Breast epithelium (tissue), 3 donors: ENCODE data around the gene GCLC.

Source experiments
- CTCF ChIP-seq, 3 donors: fragments of 450-650 bp; IDR thresholded peaks; one replicate each; pipeline ENCODE4 v1.5.1; 2016 to 2017; ENCODE audit warnings: antibody characterized with exemption in 3 of 3, mild to moderate bottlenecking in 3 of 3, moderate library complexity in 3 of 3
- POLR2AphosphoS5 ChIP-seq, 3 donors: sonication (generic); formaldehyde crosslinking; IDR thresholded peaks; one replicate each; pipeline ENCODE4 v1.6.1; 2017; ENCODE audit warnings: antibody characterized with exemption in 3 of 3

GRCh38 chr6:53568776-53569616 lies 24.1 kb upstream of the GCLC start:
- TF ChIP-seq CTCF (IDR thresholded peaks at IDR 0.05) (no peak), POLR2AphosphoS5 (IDR thresholded peaks at IDR 0.05) (no peak)
